Chondrocyte (in vitro differentiated cells): ENCODE measurements around the gene PPP1R14D. TPM values are rescaled to one million over a fixed set of nuclear protein-coding genes. Genes with fewer than 3 reads are reported as not detected.

Experiments used
- DNase-seq: peaks from one replicate; pipeline ENCODE4 v3.0.0; 2021; ENCODE audit warnings: mixed read lengths, low spot score
- H3K27ac Mint-ChIP-seq: one replicate; pipeline ENCODE4 v1.8.0; 2021; ENCODE audit warnings: mild to moderate bottlenecking, moderate library complexity, mixed read lengths; ENCODE audit not compliant: unreplicated experiment
- H3K27me3 Mint-ChIP-seq: 2 replicates; pipeline ENCODE4 v1.8.0; 2021; ENCODE audit warnings: low read depth, mixed read lengths
- H3K36me3 Mint-ChIP-seq: 2 replicates; pipeline ENCODE4 v1.8.0; 2021; ENCODE audit warnings: low read depth, mixed read lengths
- H3K4me1 Mint-ChIP-seq: 2 replicates; pipeline ENCODE4 v1.8.0; 2021; ENCODE audit warnings: low read depth, mild to moderate bottlenecking, mixed read lengths
- H3K4me3 Mint-ChIP-seq: one replicate; pipeline ENCODE4 v1.8.0; 2021; ENCODE audit warnings: mild to moderate bottlenecking, moderate library complexity, mixed read lengths; ENCODE audit not compliant: unreplicated experiment
- H3K9me3 Mint-ChIP-seq: 2 replicates; pipeline ENCODE4 v1.8.0; 2021; ENCODE audit warnings: low read depth, mixed read lengths
- total RNA-seq: library from RNA; stranded (reverse); gene quantifications from 3 replicates; pipeline ENCODE4 v1.2.1, GENCODE V29; 2021
- TF ChIP-seq, protein P1 (sequence below): fragments of 200-600 bp; sonication (generic); IDR thresholded peaks from 2 replicates; pipeline ENCODE4 v1.5.0; 2021; ENCODE audit warnings: antibody characterized with exemption, mild to moderate bottlenecking, moderate library complexity

PPP1R14D gene
- total RNA-seq, 1 donor from 2014 or later = not detected

DNA sequence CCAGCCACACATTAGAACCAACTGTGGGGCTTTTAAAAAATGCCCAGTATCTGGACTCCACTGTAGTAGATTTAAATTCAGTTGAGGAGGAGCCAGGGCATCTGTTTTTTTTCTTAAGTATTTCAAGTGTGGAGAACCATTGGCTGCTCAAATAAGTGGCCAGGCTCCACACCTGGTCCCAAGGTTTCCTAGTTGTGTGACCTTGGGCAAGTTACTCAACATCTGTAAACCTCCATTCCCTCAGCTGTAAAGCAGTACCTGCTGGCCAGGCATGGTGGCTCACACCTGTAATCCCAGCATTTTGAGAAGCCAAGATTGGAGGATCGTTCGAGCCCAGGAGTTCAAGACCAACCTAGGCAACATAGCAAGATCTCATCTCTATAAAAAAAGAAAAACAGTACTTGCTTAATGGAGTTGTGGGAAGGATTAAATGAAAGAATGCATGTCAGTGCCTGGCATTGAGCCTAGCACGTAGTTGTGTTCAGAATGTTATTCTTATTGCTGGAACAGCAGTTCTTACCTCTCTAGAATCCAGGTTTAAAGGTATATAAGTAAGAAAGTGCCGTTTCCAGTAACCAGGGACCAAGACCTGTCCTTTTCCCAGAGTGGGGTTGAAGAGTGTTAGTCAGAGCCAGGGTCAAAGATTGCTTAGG is 2.0 kb downstream of the PPP1R14D start:
- Mint-ChIP-seq H3K27me3 (peaks cover 8% of the 10 kb centered on the region), H3K4me1 (peaks cover 3% of the 10 kb centered on the region), H3K4me3 (no peak overlapping the region), H3K9me3 (no peaks in the 10 kb centered on the region), H3K36me3 (no peaks in the 10 kb centered on the region), H3K27ac (no peak overlapping the region)
- TF ChIP-seq, protein P1, sequence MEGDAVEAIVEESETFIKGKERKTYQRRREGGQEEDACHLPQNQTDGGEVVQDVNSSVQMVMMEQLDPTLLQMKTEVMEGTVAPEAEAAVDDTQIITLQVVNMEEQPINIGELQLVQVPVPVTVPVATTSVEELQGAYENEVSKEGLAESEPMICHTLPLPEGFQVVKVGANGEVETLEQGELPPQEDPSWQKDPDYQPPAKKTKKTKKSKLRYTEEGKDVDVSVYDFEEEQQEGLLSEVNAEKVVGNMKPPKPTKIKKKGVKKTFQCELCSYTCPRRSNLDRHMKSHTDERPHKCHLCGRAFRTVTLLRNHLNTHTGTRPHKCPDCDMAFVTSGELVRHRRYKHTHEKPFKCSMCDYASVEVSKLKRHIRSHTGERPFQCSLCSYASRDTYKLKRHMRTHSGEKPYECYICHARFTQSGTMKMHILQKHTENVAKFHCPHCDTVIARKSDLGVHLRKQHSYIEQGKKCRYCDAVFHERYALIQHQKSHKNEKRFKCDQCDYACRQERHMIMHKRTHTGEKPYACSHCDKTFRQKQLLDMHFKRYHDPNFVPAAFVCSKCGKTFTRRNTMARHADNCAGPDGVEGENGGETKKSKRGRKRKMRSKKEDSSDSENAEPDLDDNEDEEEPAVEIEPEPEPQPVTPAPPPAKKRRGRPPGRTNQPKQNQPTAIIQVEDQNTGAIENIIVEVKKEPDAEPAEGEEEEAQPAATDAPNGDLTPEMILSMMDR = no peak
- no peak for DNase-seq

DNA sequence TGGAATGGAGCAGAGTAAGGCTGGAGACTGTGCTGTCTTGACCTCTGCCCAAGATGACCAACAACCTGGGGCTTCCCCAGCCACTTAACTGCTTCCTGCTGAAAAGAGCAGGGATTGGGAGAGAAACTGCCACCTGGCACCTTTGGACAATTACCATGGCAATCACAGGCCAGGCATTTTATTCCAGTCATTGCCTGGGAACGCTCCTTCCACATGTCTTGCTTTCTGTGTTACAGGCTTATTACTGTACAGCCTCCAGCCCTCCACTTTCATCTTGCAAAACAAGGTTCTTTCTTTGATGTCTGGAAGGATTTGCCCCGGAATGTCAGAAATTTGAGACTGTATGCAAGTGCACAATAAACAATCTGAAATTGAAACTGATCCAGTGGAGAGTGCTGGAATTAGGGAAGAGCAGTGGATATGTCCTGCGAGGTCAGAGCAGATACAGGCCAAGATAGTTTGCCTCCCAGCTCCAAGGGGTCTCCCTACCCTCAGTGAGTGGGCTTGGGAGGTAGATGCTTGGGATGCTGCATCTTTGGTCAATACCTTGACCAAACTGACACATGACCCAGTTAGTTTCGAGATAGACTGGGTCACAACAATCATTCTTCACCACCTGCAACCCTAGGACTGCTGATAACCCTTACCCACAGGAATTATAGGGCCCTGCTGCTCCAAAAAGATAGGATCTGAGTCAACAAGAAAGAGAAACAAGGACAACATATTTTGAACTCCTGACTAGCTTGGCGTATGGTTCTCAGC is 2.7 kb downstream of the PPP1R14D start:
- peaks cover 8% of the 10 kb centered on the region for H3K27me3 Mint-ChIP-seq
- H3K4me3 Mint-ChIP-seq = no peak overlapping the region
- DNase-seq = no peak
- H3K4me1 Mint-ChIP-seq = peaks cover 3% of the 10 kb centered on the region
- H3K36me3 Mint-ChIP-seq = no peaks in the 10 kb centered on the region
- no peak overlapping the region for H3K27ac Mint-ChIP-seq
- H3K9me3 Mint-ChIP-seq = no peaks in the 10 kb centered on the region
- TF ChIP-seq, protein P1 = no peak

DNA sequence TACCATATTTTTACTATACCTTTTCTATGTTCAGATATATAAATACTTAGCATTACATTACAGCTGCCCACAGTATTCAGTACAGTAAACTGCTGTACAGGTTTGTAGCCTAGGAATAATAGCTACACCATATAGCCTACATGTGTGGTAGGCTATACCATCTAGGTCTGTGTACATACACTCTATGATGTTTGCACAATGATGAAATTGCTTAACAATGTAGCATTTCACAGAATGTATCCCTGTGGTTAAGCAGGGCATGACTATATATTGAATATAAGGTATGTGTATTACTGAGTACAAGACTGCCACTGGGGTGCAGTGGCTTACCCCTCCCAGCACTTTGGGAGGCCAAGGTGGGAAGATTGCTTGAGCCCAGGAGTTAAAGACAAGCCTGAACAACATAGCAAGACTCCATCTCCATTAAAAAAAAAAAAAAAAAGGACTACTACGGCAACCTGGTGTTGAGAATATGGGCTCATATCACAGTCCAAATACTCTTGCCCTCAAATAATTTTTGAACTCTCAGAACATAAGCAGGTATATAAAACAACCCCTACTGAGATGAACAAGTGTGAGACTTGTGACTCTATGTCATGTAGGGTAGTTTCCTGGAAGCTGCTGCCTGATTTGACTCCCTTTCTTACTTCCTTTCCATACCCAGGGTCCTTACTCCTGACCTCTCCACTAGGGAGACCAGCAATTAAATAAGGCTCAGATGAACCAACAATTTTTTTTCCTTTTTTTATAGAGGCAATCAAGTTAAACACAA is 4.8 kb downstream of the PPP1R14D start:
- Mint-ChIP-seq H3K27me3 (peaks cover 9% of the 10 kb centered on the region), H3K4me3 (no peak overlapping the region), H3K4me1 (peaks cover 3% of the 10 kb centered on the region), H3K36me3 (no peaks in the 10 kb centered on the region), H3K27ac (no peak overlapping the region), H3K9me3 (no peaks in the 10 kb centered on the region)
- TF ChIP-seq, protein P1 = no peak
- no peak for DNase-seq

DNA sequence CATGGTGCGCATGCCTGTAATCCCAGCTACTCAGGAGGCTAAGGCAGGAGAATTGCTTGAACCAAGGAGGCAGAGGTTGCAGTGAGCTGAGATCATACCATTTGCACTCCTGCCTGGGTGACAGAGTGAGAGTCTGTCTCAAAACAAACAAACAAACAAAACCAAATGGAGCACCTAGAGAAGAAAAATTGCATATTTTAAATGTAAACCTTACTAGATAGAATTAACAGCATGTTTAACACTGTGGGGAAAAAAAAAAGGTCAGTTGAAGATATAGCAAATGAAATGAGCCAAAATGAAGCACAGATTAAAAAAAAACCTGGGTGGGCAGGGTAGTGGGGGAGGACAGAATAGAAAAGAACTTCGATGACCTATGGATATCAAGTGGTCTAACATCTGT is 7.3 kb downstream of the PPP1R14D start:
- peaks cover 3% of the 10 kb centered on the region for H3K4me1 Mint-ChIP-seq
- H3K27me3 Mint-ChIP-seq = peaks cover 1% of the 10 kb centered on the region

More for the DNA sequence above, 7.3 kb downstream of the PPP1R14D start:
- TF ChIP-seq, protein P1 = no peak
- Mint-ChIP-seq H3K36me3 (no peaks in the 10 kb centered on the region), H3K9me3 (no peaks in the 10 kb centered on the region), H3K4me3 (no peak overlapping the region), H3K27ac (no peak overlapping the region)
- DNase-seq = no peak
